Measurements from ENCODE around the gene ADAM10.

The ADAM10 gene

DNA sequence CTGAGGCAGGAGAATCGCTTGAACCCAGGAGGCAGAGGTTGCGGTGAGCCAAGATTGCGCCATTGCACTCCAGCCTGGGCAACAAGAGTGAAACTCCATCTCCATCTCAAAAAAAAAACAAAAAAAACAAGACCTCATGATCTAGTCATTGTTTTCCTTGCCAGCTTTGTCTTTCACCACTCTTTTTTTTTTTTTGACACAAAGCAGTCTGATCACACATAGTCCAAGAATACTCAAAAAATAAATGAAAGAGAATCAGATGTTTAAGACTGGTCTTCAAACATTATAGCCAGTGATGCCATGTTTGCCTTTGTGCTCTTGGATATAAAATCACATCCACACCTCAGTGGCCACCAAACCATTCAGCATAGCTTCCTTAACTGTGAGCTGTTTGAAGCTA lies 5.8 kb upstream of the ADAM10 start:
- no peak for DNase-seq (ENCODE audit: low read depth)

GRCh38 chr15:58752716-58753115 lies 3.2 kb upstream of the ADAM10 start:
- DNase-seq (ENCODE audit: low read depth): no peak

- DNase-seq (ENCODE audit: low read depth): peak; percentile 28
These were observed 515 bp downstream of the ADAM10 start for GRCh38 chr15:58748852-58749531.

- no peak for DNase-seq (ENCODE audit: low read depth)
These were observed 1.3 kb downstream of the ADAM10 start for GRCh38 chr15:58748040-58748851.

DNA sequence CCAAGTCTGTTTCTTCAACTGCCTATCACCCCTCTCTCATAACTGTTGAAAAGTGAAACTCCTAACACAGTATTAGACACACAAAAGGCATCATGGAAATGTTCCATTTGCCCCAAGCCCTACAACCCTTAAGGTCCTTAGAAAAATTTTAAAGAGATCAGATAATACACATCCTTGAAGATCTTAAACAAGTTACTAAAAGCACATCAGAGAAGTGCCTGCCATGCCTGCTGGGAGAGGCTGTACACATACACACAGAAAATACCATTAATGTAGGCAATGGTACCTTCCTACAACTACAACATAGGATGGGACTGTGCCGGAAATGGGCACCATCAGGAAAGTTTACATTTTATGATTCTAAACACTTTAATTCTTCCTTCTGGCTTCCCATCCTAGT lies 3.3 kb downstream of the ADAM10 start:
- no peak for DNase-seq (ENCODE audit: low read depth)

DNA sequence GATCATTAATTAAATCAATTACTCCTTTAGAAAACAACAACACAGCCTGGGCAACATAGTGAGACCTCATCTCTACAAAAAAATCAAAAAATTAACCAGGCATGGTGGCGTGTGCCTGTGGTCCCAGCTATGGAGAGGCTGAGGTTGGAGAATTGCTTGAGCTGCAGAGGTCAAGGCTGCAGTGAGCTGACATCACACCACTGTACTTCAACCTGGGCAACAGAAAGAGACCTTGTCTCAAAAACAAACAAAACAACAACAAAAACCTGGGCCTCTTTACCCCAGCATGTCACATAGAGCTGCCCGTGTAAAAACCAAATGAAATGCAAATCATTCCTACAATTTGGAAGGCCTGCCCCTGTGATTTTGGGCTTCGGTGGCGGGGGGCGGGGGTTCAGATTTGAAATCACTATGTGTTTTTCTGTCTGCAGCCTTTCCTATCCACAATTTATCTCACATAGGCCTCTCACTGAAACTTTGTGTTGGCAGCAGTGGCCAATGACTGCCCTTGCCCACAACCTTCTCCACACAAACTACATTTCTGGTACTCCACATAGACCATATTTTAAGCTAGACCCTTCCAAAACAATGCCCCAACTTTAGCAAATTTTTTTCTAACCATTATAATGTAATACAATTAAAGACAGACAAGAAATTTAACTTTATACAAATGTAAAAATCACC lies 6.5 kb downstream of the ADAM10 start:
- DNase-seq (ENCODE audit: low read depth): no peak

GRCh38 chr15:58742022-58742813 lies 7.3 kb downstream of the ADAM10 start:
- no peak for DNase-seq (ENCODE audit: low read depth)

GRCh38 chr15:58741032-58741431 lies 8.5 kb downstream of the ADAM10 start:
- no peak for DNase-seq (ENCODE audit: low read depth)

DNA sequence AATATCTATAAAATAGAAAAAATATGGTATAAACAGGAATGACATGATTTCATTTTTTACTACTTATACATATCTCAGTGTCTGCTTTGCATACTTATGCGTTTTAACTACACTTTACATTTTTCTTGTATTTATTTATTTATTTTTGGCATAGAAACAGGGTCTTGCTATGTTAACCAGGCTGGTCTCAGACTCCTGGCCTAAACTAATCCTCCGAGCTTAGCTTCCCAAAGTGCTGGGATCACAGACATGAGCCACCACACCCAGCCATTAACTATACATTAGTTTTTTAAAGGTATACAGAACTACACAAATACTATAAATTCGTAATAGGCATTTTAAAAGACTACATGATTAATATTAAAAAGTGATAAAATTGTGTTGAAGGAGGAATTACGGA lies 9.1 kb downstream of the ADAM10 start:
- DNase-seq (ENCODE audit: low read depth): no peak

DNA sequence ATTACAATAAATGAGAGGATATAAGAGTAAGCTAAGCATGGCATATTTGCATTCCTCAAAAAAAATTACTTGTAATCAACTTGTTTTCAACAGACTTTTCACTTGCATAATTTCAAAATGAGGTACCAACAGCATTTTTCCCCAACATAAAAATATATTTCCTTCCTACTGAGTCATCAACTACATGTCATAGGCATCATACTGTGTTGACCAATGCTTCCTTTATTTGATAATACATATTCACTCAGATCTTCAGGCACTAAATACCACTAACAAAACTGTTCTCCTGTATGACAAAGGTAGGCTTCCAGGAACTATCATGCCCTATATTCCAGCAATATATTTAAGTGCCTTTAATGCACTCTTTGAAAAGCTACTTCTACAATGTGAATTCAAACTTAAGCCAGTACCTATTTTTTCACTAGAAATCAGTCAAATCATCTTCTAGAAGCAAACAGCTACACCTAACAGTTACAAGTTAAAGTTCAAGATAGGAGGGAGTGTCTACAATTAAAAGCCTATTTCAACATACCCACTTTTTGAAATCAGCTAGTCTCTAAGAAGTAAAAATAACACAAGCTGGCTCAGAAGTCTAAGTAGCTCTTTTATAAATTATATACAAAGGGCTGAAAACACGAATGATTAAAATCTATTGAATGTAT lies 11.3 kb downstream of the ADAM10 start:
- no peak for DNase-seq (ENCODE audit: low read depth)

GRCh38 chr15:58737298-58737697 lies 12.2 kb downstream of the ADAM10 start:
- no peak for DNase-seq (ENCODE audit: low read depth)

- no peak for DNase-seq (ENCODE audit: low read depth)
These were observed 13.4 kb downstream of the ADAM10 start for GRCh38 chr15:58736018-58736643.

DNA sequence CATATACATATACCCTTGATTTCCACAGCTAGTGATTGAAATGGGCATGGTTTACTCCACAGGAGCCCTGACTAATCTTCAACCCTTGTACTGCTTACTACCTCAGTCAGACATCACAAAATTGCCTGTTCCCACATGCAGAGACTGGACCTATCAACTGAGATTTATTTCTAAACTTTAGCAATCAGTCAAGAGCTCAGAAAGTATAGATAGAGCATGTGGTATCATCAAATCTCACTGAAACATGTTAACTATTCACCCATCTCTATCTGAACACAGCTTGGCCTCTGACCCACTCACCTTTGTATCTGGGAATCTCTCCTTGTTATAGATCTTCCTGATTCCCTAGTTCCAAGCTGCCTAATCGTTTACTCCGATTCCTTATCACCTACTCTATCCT lies 14.6 kb downstream of the ADAM10 start:
- no peak for DNase-seq (ENCODE audit: low read depth)

- no peak for DNase-seq (ENCODE audit: low read depth)
These were observed 16.7 kb downstream of the ADAM10 start for GRCh38 chr15:58732625-58733363.

DNA sequence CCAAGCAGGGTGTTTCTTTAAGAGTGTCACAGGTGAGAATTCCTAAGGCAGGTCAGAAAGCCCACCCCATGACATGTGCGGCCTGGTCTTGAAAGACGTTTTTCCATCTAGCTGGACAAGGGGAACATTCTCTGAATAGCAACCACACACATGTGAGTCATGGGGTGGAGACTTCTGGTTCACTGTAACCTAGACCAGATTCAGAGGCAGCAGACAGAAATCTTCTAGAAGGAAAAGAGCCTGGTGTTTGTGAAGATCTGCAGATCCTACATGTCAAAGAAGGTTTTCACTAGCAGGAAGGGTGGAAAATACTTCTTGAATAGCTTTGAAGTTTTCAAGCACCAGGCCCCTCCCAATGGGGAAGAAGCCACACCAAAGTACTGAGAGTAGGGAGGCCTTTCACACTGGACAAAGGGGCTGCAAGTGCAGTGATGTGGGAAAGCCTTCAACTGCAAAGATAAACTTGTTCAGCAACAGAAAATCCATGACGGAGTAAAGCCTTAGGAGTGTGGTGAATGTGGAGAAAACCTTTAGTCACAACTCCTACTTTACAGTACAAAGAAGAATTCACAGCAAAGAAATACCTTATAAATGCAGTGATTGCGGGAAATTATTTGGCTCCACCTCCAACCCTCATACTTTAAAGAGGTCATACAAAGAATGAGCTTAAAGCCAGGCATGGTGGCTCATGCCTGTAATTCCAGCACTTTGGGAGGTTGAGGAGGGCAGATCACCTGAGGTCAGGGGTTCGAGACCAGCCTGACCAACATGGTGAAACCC lies 17.6 kb downstream of the ADAM10 start:
- DNase-seq (ENCODE audit: low read depth): no peak

- no peak for DNase-seq (ENCODE audit: low read depth)
These were observed 22.6 kb downstream of the ADAM10 start for GRCh38 chr15:58726867-58727266.

DNA sequence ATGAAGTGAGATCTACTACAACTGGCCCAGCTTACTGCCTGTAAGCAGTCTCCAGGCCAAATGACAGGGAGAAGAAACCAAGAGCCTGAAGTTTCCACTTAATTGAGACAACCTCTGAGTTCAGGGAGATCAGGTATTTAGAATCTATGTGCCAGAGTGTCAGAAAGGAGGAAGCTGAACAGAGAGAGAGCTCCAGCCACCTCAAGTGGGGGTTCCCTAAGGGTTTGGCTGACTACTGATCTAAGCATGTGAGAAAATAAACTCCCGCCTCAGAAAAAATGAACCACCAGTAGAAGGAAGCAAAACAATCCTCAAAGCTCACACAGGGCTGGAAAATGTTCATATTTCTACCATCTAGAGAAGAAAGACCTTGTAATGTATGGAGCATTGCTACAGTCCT lies 25.0 kb downstream of the ADAM10 start:
- DNase-seq (ENCODE audit: low read depth): no peak

DNA sequence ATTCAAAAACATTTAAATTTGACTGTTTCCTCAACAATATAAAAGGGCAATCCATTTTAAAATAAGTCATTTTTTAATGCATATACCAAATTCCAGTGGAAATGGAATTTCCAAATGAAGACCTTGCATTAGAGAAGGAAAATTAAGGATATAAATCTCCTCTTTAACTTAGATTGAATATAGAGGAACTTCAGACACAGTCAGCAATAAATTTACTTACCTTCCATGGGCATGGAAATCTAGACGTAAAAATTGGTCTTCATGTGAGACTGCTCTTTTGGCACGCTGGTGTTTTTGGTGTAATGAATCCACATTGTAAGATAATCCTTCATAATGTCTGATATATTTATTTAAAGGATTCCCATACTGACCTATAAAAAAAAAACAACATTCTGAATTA lies 32.1 kb downstream of the ADAM10 start:
- DNase-seq (ENCODE audit: low read depth): no peak

DNA sequence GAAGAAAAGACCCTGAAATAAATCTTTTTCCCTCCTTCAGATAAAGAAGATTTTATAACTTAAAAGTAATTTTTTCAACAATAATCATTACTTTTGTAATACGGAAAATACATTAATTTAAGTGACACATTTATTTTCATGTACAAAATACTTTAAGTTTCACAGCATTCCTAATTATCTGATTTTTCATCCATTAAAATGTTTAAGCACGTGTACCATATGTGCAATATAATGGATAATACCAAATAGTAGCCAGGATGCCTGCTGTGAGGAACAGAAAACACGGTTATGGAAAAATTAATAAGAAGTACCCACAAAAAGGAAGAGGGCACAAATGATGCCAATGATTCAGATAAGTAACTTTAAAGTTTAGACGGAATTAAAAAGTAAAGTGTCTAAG lies 33.5 kb downstream of the ADAM10 start:
- no peak for DNase-seq (ENCODE audit: low read depth)
